ENCODE results near the gene CCS.
"Not testable (repeated sequence)": the region's sequence is repeated elsewhere in the genome, so short reads cannot be mapped to it uniquely, and the experiment has no call there.

CCS gene

DNA sequence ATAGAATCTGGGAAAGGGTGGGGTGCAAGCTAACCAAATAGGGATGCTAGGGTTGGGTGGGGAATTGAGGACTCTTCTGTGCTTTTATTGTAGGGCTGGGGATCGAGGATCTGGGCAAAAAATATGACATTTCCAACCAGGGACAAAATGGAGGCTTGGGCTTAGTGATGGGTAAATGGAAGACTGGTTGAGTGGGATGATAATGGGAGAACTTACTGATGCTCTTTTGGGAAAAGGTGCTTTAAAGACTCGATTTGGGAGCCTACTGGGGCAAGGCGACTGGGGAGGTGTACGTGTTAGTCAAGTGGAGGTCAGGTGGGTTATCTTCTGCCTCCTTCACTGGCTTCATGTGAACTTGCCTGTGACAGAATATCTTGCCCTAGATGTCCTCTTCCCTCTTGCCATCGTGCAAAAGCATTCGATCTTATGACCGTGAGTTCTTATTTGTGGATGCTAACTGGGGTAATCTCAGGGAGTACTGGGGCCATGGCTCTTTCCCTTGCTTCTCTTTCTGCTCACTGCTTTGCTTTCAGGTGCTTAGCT lies 35.1 kb downstream of the CCS start:
- no peak for DNase-seq

- no peak for DNase-seq
These were observed 36.4 kb downstream of the CCS start for GRCh38 chr11:66629356-66629755.

DNA sequence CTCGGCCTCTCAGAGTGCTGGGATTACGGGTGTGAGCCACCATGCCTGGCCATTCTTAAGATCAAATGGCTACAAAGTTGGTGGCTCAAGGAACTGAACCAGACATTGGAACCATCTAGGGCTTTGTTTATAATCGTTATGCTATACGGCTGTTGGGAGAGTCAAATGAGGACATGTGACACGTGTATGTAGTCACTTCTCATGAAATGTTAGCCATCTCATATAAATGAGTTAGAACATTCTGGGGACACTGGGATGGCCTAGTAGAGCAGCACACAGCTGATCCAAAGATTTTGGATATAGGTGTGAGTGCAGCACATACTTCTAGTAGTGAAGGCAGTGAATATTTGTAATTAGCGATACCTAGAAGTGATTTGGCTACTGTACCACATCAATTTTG lies 38.9 kb downstream of the CCS start:
- DNase-seq, result no peak

DNA sequence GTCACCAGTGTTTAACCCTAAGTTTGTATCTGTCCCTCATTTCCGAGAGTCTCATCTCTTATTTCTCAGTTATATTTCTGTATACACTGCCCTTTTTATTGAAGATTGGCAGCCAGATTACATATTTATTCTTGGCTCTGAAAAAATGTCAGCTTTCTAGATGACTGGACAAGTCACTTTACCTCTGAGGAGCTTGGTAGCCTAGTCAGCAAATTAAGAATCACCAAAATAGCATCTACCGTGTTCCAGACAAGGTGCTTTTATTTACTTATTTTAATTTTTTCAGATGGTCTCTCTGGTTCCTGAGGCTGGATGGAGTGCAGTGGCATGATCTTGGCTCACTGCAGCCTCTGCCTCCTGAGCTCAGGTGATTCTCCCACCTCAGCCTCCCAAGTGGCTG lies 40.0 kb downstream of the CCS start:
- DNase-seq, result no peak

- DNase-seq, result no peak
These were observed 43.4 kb downstream of the CCS start for GRCh38 chr11:66636411-66636810.

DNA sequence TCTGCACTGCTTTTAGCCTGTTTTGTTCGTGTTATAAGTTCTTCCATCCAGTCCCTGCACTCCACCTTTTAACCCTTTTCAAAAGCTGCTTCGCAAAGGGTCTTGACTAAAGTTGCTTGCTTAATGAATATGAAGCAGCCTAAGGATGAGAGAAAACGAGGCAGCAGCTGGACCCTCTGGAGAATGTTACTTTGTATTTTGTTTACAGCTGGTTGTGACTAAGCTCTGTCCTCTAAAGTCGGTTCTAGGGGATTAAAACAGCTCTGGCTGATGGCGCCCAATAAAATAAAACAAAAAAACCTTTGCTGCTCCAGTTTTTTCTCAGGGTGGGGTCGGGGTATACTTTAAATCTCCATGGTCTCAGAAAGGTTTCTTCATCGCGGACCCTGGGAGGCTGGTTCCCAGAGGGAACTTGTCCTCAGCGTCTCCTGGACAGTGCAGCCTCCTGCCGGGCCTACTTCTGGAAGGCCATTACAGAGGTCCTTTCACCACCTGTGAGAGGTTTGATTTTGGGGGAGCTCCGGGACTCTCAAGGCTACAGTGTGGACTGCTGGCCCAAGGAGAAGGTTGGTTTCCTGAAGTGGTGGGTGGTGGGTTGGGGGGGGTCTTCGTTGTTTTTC lies 44.7 kb downstream of the CCS start:
- no peak for DNase-seq

- DNase-seq, result peak; percentile 99
These were observed 45.4 kb downstream of the CCS start, which contains the start of gene RBM4 for GRCh38 chr11:66638177-66639065. Gene RBM4 (plus strand): TSS chr11:66638703. CDS start chr11:66639712, 1,009 bp downstream.

DNA sequence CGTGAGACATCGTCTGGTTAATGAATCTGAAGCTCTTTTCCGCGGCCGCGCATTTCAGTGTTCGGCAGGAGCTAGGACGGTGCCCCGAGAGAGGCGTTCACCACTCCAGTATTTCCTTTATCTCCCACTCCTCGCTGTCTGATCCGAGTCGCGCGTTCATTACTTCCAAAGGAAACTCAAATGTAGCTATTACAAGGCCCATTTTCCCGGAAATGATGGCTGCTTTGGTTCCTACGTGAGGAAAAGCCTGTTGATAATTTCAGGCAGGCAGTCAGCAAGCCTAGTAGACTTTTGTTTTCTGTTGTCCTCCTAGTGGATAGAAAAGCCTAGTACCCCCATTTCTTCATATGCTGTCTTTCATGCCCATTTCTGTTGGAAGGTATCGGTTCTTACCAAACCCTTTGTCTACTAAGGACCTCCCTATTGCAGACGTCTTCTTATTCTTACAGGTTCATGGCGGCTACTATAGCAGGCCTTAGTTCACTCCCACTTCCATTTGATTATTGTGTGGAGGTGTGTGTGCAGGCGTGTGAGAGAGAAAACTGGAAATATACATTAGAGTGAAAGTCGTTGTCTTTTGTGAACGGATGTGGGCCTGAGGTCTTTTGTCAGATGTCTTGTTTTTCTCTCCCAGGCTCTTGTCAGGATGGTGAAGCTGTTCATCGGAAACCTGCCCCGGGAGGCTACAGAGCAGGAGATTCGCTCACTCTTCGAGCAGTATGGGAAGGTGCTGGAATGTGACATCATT lies 46.3 kb downstream of the CCS start:
- no peak for DNase-seq

DNA sequence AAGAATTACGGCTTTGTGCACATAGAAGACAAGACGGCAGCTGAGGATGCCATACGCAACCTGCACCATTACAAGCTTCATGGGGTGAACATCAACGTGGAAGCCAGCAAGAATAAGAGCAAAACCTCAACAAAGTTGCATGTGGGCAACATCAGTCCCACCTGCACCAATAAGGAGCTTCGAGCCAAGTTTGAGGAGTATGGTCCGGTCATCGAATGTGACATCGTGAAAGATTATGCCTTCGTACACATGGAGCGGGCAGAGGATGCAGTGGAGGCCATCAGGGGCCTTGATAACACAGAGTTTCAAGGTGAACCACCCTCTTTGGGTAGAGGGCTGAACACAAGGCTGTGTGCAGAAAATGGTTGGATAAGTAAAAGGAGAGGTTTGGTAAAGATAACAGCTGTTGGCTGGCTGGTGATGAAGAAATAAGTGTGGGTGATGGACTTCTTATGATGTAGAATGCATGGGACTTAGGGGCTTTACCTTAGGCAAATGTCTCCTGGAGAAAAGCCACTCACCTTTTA lies 46.9 kb downstream of the CCS start:
- DNase-seq, result not testable (repeated sequence)

DNA sequence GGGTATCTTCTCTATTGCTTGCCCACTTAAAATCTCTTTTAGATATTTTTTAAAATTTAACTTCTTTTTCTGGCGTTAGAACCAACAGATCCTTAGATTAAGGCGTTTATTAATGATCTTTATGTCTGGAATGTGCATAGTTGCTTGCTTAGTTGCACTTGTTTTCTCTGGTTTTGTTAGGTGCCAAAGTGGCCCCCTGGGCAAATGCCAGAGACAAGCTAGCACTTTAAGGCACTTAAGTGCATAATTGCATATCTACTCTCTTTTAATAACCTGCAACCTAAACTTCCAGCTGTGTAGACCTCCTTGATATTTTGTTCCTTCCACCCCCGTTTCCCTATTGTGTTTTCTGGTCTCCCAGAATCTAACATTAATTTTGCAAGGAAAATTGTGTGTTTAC lies 48.8 kb downstream of the CCS start:
- DNase-seq, result no peak

DNA sequence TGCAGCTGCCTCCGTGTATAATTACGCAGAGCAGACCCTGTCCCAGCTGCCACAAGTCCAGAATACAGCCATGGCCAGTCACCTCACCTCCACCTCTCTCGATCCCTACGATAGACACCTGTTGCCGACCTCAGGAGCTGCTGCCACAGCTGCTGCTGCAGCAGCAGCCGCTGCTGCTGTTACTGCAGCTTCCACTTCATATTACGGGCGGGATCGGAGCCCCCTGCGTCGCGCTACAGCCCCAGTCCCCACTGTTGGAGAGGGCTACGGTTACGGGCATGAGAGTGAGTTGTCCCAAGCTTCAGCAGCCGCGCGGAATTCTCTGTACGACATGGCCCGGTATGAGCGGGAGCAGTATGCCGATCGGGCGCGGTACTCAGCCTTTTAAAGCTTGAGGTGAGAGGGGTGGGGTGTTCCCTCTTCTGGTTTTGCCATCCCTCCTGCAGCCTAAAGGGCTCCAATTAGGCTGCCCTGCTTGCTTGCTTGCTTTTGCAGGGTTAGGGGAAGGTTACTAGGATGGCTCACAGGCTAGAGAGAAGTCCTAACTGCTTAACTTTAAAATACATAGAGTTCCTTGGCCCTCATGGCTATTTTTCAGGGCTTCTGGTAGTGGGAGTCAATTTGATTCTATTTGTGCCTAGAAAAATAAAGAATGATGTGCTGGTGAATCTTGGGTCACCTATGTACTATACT lies 50.9 kb downstream of the CCS start:
- DNase-seq, result no peak

- no peak for DNase-seq
These were observed 53.8 kb downstream of the CCS start for GRCh38 chr11:66646828-66647227.

DNA sequence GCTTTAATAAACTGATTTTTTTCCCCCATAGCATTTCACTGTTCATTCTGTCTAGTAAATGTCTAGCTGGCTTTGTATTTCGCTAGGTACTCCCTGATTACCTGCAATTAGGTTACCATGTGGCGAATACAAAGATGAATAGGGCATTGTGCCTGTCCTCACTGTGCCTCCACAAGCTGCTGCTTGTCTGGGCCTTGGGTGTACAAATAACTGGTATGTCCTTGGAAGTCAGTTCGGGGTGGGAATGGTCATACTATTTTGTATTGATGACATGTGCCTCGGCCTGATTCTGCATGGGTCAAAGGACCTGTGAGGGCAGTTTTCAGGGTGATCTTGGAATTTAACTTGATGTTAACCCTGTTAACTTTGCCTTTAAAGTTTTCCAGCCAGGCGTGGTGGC lies 56.9 kb downstream of the CCS start:
- no peak for DNase-seq

GRCh38 chr11:66651016-66651415 lies 58.0 kb downstream of the CCS start:
- no peak for DNase-seq

GRCh38 chr11:66652651-66653050 lies 59.7 kb downstream of the CCS start:
- no peak for DNase-seq

- no peak for DNase-seq
These were observed 60.1 kb downstream of the CCS start for GRCh38 chr11:66653123-66653522.
